PC-3 (cell line): ENCODE measurements around the gene UROC1. TPM values are rescaled to one million over a fixed set of nuclear protein-coding genes. Genes with fewer than 3 reads are reported as not detected.

Experiments
- ATAC-seq: fragments of 200-7000 bp; cut with Tn5 transposase; 2 replicates; pipeline ENCODE4 v1.9.1; 2020; ENCODE audit warnings: mild to moderate bottlenecking, moderate library complexity
- BruUV-seq: library from RNA; stranded (reverse); fragments of 400-500 nt; replicated peaks from 2 replicates; lab custom pipeline; 2021; lab: Mats Ljungman, UMichigan
- CTCF ChIA-PET: fragments of 300-600 bp; sonication (Branson Sonifier 250); formaldehyde crosslinking; loops from one replicate; lab custom pipeline; 2022; ENCODE audit warnings: antibody characterized with exemption; lab: Charles Lee
- POLR2A ChIA-PET: fragments of 300-600 bp; sonication (Branson Sonifier 250); formaldehyde crosslinking; loops from one replicate; lab custom pipeline; 2022; ENCODE audit warnings: antibody characterized with exemption; ENCODE audit not compliant: unreplicated experiment; lab: Charles Lee
- DNase-seq: peaks from one replicate; pipeline ENCODE4 v3.0.0-alpha.2; 2015
- H2AFZ ChIP-seq: fragments of 300-600 bp; sonication (generic); 2 replicates; pipeline ENCODE4 v1.6.0; 2016; ENCODE audit warnings: antibody characterized with exemption, low read length
- H3F3A ChIP-seq: fragments of 300-600 bp; sonication (generic); one replicate; pipeline ENCODE4 v1.6.0; 2017; ENCODE audit warnings: antibody characterized with exemption, low read length, control low read depth, mild to moderate bottlenecking; ENCODE audit not compliant: unreplicated experiment
- H3K27ac ChIP-seq: fragments of 300-600 bp; sonication (generic); 2 replicates; pipeline ENCODE4 v1.5.1; 2016; ENCODE audit warnings: mild to moderate bottlenecking, low read length
- H3K27me3 ChIP-seq: fragments of 300-600 bp; sonication (generic); 2 replicates; pipeline ENCODE4 v1.6.1; 2016; ENCODE audit warnings: low read length, mixed read lengths
- H3K36me3 ChIP-seq: fragments of 300-600 bp; sonication (generic); 2 replicates; pipeline ENCODE4 v1.6.1; 2016; ENCODE audit warnings: low read depth, mixed run types, low read length, mixed read lengths
- H3K4me1 ChIP-seq: fragments of 300-600 bp; sonication (generic); 2 replicates; pipeline ENCODE4 v1.5.1; 2016; ENCODE audit warnings: low read length; ENCODE audit not compliant: insufficient read depth
- H3K4me2 ChIP-seq: fragments of 300-600 bp; sonication (generic); 2 replicates; pipeline ENCODE4 v1.6.0; 2016; ENCODE audit warnings: low read length
- H3K4me3 ChIP-seq: fragments of 300-600 bp; sonication (generic); 2 replicates; pipeline ENCODE4 v1.5.1; 2016; ENCODE audit warnings: mild to moderate bottlenecking, low read length, mixed read lengths
- H3K79me2 ChIP-seq: fragments of 300-600 bp; sonication (generic); 2 replicates; pipeline ENCODE4 v1.6.1; 2017; ENCODE audit warnings: low read length, mixed read lengths
- H3K9ac ChIP-seq: fragments of 300-600 bp; sonication (generic); 2 replicates; pipeline ENCODE4 v1.6.0; 2016; ENCODE audit warnings: mild to moderate bottlenecking, low read length
- H3K9me2 ChIP-seq: fragments of 300-600 bp; sonication (generic); replicated peaks from 2 replicates; pipeline ENCODE4 v1.6.1; 2016; ENCODE audit warnings: mixed run types, low read length, mixed read lengths
- H3K9me3 ChIP-seq: fragments of 300-600 bp; sonication (generic); 2 replicates; pipeline ENCODE4 v1.6.1; 2016; ENCODE audit warnings: low read length, mixed read lengths
- H4K20me1 ChIP-seq: fragments of 300-600 bp; sonication (generic); 2 replicates; pipeline ENCODE4 v1.6.1; 2016; ENCODE audit warnings: low read length, mixed read lengths
- CTCF ChIP-seq: fragments of 300-600 bp; sonication (generic); conservative IDR thresholded peaks from 2 replicates; pipeline ENCODE4 v1.5.1; 2017; ENCODE audit warnings: antibody characterized with exemption, low read depth, mild to moderate bottlenecking, low read length
- EZH2 ChIP-seq: fragments of 300-600 bp; sonication (generic); IDR thresholded peaks from one replicate; pipeline ENCODE4 v1.6.1; 2017; ENCODE audit warnings: antibody characterized with exemption, mild to moderate bottlenecking, low read length; ENCODE audit not compliant: unreplicated experiment
- EZH2phosphoT487 ChIP-seq: fragments of 300-600 bp; sonication (generic); IDR thresholded peaks from 2 replicates; pipeline ENCODE4 v1.6.1; 2018; ENCODE audit warnings: mild to moderate bottlenecking, antibody characterized with exemption, low read length, borderline replicate concordance
- intact Hi-C: fragments of 100-400 bp; cut with micrococcal nuclease; formaldehyde crosslinking; loops from 2 replicates; pipeline ENCODE4 v1.9.0; 2023
- total RNA-seq: library from RNA; depleted of rRNA; stranded (reverse); fragments of >200 nt; gene quantifications from 2 replicates; pipeline ENCODE4 v1.2.3, GENCODE V29; 2014

Gene UROC1
- total RNA-seq, 1 experiment from 2014 or later = not detected

GRCh38 chr3:126527455-126528211, 10.1 kb upstream of the UROC1 start:
- ATAC-seq (no peak), DNase-seq (no peak)
- Histone ChIP-seq H3F3A (no peaks in the 10 kb centered on the region), H3K4me3 (no peak overlapping the region), H3K4me2 (no peak overlapping the region), H3K4me1 (no peaks in the 10 kb centered on the region), H2AFZ (no peak overlapping the region), H3K9me2 (no peaks in the 10 kb centered on the region), H3K9ac (no peak overlapping the region), H3K9me3 (no peaks in the 10 kb centered on the region), H3K27ac (no peak overlapping the region), H3K79me2 (no peaks in the 10 kb centered on the region), H4K20me1 (no peaks in the 10 kb centered on the region), H3K27me3 (peaks cover 30% of the 10 kb centered on the region), H3K36me3 (no peaks in the 10 kb centered on the region)
- intact Hi-C loops = no loop called here
- CTCF ChIA-PET = no interaction called here
- no peak for TF ChIP-seq EZH2
- TF ChIP-seq CTCF = no peak
- TF ChIP-seq EZH2phosphoT487 = no peak
- no TSS peak for BruUV-seq
- POLR2A ChIA-PET = no interaction called here

DNA sequence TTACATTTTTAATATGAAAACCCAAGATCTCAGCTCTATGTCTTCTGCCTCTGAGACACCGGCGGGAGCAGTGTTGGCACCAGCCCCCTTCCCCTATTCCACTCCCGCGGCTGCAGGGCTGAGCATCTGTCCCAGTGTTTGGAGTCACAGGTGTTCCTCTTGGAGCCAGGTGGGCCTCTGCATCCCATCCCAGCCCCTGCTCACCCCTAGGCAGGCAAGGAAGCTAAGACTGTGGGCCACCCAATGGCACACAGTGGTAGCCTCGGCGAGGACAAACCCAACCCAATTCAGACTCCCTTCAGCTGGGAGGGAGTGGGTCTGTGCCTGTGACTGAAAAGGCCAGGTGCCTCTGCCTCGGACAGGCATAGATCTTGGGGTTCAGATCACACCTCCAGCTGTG, 9.4 kb upstream of the UROC1 start:
- no peaks in the 10 kb centered on the region for H4K20me1 ChIP-seq
- no TSS peak for BruUV-seq
- no peak overlapping the region for H2AFZ ChIP-seq
- TF ChIP-seq CTCF = no peak
- TF ChIP-seq EZH2 = no peak
- TF ChIP-seq EZH2phosphoT487 = no peak
- no peaks in the 10 kb centered on the region for H3K4me1 ChIP-seq
- intact Hi-C loops = no loop called here
- H3K9me2 ChIP-seq = no peaks in the 10 kb centered on the region
- DNase-seq (no peak), ATAC-seq (no peak)
- no peaks in the 10 kb centered on the region for H3K79me2 ChIP-seq
- H3K9me3 ChIP-seq = no peaks in the 10 kb centered on the region
- no peaks in the 10 kb centered on the region for H3K36me3 ChIP-seq
- no peak overlapping the region for H3K4me2 ChIP-seq
- H3K4me3 ChIP-seq = no peak overlapping the region
- H3K9ac ChIP-seq = no peak overlapping the region
- no peak overlapping the region for H3K27ac ChIP-seq
- CTCF ChIA-PET = no interaction called here
- POLR2A ChIA-PET = no interaction called here
- peaks cover 24% of the 10 kb centered on the region for H3K27me3 ChIP-seq
- H3F3A ChIP-seq = no peaks in the 10 kb centered on the region

GRCh38 chr3:126526668-126527005, 9.1 kb upstream of the UROC1 start:
- Histone ChIP-seq H3K4me1 (no peaks in the 10 kb centered on the region), H3F3A (no peaks in the 10 kb centered on the region), H3K36me3 (no peaks in the 10 kb centered on the region), H3K9me3 (no peaks in the 10 kb centered on the region), H4K20me1 (no peaks in the 10 kb centered on the region), H2AFZ (no peak overlapping the region), H3K4me2 (no peak overlapping the region), H3K79me2 (no peaks in the 10 kb centered on the region), H3K27me3 (peaks cover 20% of the 10 kb centered on the region), H3K27ac (no peak overlapping the region), H3K4me3 (no peak overlapping the region), H3K9me2 (no peaks in the 10 kb centered on the region), H3K9ac (no peak overlapping the region)
- no peak for DNase-seq
- ATAC-seq = no peak
- POLR2A ChIA-PET = no interaction called here
- intact Hi-C loops = no loop called here
- no peak for TF ChIP-seq EZH2phosphoT487
- TF ChIP-seq EZH2 = no peak
- no peak for TF ChIP-seq CTCF
- CTCF ChIA-PET = no interaction called here
- no TSS peak for BruUV-seq
